Glomerular visceral epithelial cell (primary cell): ENCODE data around the gene BAG5.
A peak's percentile ranks its signal among the peaks of the same experiment; 100 is the strongest.
"Not testable (repeated sequence)": the region's sequence is repeated elsewhere in the genome, so short reads cannot be mapped to it uniquely, and the experiment has no call there.

Experiments used
- DNase-seq: peaks from one replicate; pipeline ENCODE4 v3.0.0-alpha.2; 2016; ENCODE audit errors: extremely low spot score

The BAG5 gene

DNA sequence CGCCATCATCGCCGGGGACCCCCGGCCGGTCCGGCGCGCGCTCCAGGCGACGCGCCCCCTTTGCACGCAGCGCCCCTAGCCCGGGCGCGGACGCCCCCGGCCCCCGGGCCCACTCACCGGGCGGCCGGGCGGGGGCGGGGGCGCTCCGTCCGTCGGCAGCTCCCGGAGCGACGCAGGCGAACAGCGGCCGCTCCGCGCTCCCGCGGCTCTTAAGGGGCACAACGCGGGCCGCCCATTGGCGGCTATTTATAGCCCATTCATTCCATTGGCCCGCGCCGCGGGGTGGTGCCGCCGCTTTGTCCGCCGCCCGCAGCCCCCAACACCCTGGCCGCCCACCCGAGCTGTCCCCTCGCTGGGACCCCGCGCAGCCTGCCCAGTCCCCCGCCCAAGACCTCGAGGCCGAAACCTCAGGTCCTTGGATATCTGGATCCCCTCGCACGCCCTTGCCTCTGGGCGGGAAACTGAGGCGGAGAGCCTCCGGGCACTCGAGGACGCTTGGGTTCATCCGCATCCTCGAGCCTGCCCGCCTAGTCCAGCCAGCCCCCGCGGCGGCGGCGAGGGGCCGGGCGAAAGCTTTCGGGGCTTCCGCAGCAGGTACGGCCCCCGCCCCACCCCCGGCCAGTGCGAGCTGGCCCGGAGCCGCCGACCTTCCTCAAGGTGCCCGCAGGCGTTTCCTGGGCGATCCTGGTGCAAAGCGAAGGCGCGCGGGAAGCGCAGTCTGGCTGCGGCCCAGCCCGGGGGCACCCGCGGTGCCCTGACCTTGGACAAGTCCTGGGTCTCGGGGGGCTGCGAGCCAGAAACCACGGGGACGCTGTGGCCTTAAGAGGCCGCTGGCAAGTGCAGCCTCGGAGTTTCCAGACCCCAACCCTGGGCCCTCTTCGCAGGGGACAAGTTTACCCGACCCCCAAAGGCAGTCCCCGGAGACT is 39.5 kb downstream of the BAG5 start, which contains the start of gene CKB:
CKB (minus strand) TSS at position 182 of the 926 bp plus-strand sequence. CDS start 337 bp downstream, outside the sequence.
- DNase-seq, result no peak

DNA sequence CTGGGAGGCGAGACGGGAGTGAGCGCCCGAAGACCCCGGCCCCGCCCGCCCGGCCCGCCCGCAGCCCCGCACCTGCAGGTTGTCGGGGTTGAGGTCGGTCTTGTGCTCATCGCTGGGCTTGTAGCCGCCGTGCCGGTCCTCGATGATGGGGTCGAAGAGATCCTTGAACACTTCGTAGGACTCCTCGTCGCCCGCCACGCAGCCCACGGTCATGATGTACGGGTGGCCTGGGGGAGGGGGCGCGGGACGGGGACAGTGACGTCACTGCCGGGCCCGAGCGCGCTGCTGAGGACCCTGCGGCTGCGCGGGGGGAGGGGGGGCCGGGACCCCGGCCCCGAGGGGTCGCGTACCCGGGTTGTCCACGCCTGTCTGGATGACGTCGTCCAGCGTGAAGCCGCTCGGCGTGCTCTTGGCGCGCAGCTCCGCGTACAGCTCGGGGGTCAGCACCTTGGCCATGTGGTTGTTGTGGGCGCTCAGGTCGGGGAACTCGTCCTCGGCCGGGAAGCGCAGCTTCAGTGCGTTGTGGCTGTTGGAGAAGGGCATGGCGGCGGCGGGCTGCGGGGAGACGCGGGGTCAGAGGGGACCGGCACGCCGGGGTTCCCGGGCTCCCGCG is 40.4 kb downstream of the BAG5 start:
- no peak for DNase-seq

DNA sequence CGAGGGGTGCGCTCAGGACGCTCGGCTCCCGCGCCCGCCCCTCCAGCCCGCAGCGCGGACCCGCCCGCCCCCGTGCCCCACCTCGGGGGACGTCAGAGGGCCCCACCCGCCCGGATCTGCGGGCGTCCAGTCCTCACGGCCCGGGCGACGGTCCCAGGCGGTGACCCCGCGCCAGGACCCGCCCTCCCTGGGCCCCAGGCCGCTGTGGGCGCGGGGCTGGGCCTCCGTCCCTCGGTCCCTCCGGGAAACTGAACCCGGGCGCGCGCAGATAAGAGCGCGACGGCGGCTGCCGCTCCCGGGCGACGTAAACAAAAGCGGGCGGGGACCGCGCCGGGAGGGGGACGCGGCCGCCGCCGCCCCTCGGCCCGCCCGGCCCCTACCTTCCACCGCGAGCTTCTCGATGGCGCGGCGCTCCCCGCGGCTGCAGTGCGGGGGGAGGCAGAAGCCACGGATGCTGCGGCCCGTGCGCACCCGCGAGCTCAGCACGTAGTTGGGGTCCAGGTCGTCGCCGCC is 41.0 kb downstream of the BAG5 start:
- no peak for DNase-seq

DNA sequence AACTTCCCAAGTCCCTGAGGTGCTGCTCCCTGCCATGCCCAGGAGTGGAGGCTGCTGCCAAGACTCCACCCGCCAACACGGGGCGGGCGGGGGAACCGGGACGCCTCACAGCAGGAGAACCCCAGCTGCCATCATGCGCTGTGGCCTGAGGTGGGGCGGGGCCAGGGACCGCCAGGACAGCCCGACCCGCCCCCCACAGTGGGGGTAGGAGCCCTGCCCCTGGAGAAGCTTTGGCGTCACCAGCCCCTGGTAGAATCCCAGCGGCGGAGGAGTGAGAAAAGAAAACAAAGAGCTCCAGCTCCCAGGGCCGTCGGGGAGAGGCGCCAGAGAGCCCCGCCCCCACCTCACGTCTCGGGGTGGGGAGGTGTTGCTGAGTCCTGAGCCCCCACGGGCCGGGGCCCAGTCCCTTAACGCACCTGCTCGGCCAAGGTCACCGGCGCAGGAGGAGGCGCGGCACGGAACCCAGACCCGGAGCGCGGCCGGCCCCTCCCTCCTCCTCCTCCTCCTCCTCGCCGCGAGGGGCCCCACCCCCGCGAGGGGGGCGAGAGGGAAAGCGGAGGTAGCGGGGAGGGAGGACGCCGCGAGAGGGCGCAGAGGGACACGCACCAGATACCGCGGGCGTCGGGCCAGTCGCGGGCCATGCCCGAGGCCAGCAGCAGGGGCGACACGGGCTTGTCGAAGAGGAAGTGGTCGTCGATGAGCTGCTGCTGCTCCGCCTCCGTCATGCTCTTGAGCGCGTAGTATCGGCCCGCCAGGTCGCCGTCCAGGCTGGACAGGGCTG is 41.6 kb downstream of the BAG5 start:
- peak; percentile 73 for DNase-seq

DNA sequence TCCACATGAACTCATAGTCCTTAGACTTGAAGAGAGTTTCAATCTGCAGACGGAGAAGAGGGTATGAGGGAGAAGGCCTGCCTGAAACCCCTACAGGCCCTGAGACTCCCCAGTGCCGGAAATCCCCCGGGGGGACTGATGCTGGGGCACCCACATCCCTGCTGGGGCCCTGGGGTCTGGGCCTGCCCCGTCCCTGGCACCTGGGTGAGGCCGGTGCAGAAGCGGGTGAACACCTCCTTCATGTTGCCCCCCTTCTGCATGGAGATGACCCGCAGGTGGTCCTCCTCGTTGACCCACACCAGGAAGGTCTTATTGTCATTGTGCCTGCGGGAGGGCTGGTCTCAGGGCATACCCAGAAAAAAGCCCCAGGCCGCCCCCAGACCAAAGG is 42.2 kb downstream of the BAG5 start:
- no peak for DNase-seq

DNA sequence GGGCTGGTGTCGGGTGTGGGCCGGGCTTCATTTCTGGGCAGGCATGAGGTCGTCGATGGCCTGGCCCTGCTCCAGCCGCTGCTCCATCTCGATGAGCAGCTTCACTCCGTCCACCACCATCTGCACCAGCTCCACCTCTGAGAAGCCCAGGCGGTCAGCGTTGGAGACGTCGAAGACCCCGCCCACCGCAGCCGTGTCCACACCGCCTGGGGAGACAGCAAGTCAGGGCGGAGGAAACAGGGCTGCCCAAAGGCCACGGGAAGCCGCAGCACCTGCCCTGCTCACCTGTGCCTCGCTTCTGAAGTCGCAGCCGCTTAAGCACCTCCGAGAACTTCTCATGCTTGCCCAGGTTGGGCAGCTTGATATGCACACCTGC is 42.6 kb downstream of the BAG5 start:
- DNase-seq, result peak; percentile 53

DNA sequence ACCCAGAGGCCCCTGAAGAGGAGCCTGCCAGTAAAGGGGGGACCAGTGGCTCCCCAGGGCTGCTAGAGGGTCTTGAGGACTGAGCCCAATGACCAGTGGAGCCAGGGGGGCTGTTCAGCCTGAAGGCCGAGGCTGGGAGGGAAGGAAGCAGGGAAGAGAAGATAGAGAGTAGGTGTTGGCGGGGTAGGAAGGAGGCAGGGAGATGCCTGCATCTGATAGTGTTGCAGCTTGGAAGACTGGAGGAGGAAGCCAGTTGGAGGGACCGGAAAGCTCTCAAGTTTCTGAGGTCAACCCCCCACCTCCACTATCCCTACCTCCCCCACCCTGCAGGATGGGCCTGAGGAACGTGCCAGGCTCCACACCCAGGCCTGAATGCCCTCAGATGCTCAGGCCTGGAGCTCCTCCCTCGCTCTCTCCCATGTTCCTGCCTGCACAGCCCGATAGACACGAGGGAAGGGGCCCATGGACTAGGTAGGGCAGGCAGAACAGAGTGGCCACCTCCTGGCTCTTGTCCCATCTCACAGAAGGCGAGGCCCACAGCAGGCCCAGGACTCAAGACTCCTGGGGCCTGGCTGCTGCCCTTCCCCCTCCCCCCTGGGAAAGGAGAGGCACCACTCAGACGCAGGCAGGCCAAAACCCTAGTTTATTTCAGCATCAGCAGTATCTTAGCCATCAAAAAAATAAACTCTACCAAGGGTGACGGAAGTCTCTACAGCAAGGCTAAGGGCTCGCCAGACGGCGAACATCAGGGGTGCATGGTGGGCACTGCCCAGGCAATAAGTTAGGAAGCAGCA is 43.2 kb downstream of the BAG5 start:
- DNase-seq, result no peak

DNA sequence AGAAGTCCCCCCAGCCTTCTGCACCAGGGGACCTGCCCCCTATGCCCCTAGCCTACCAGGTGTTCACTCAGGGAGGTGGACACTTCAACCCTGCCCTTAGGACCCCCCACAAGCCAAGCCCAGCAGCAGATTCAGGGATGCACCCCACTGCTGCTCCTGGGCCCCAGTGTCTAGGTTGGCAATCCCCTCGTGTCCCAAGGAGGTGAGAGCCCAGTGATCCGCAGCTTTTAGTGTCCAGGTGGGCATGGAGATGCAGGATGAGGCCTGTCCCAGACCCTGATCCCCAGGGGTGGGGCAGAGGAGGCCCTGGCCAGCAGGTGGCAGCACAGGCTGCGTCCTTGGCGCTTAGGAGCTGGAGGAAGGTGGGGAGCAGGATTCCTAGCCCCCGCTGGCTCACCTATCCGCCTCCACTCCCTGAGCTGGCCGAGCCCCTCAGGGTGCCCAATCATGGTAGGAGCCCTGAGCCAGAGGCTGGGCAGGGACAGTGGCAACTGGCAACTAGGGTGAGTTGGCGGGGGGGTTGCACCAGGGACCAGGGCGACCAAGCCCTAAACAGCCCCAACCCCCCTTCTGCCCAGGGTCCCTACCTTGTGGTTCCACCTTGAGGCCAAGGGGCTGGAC is 43.9 kb downstream of the BAG5 start:
- DNase-seq, result peak; percentile 60

DNA sequence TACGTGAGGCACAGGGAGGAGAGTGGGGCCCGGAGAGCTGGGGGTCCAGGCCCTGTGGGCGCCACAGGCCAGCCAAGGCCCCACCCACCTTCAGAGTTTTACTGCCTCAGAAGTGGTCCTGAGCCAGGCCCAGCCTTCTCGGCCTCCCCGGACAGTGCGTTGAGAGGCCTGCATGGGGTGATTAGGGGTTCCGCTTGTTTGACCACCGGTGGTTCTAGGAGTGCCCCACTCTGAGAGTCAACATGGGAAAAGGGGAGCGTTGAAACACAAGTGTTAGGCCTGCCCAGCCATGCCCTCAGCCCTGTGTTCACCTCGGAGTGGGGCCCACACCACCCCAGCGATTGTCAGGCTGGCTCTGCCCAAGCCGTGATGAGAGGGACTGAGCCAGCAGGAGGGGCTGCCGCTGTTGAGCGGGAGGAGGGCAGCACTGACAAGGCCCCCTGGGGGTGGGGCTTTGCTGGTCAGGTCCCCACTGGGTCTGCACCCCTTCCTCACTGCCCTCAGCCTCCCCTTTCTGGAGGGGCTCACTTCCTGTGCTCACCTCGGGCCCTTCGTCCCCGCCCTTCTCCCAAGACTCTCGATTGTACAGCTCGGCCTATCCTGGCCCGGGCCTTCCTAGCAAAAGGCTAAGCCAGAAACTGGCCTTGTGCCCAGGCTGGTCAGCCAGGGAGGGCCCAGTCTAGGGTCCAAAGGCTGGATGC is 44.6 kb downstream of the BAG5 start:
- no peak for DNase-seq

DNA sequence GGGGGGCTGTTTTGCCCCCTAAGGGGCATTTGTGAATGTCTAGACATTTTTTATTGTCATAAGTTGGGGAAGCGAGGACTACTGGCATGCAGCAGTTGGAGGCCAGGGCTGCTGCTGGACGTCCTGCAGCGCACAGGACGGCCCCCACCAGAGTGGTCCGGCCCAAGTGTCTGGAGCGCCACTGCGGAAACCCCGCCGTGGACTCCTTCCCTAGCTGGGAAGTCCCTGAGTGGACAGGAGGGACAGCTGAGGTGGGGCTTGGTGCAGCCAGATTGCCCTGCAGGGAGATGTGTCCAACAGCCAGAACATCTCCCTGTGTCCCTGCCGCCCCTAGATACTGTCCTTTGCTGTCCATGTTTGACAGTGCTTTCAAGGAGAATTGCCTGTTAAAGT is 45.3 kb downstream of the BAG5 start:
- DNase-seq, result no peak

DNA sequence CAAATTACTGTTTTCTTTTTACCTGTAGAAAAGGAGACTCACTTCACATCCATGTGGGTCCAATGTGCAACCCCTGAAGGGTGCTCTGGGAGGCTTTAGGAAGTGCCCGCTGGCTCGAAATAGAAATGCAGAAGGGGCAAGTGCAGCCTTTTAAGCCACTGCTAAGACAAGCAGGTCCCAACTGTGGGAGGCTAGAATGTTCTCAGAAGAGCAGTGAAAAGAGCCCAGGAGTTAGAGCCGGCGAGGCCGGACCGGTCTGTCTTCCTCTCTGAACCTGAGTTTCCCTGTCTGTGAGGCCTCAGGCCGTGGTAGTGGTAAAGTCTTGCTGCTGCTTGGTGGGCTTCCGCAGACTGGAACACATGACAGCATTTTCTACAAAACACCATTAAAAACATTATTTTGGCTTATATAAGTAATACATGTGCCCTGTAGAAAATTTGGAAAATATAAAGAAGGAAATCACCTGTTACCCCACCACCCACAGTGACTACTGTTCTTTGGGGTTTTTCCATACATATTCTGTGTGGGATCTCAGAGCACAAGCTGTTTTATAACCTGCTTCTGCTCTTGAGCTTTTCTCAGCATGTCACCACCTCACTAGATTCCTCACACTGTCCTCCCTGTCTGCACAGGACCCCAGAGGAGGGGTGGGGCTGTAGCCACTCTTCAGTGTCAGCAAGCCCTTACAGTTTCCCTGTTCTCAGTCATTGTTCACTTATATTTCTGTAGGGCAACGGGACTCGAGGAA is 45.9 kb downstream of the BAG5 start:
- no peak for DNase-seq

DNA sequence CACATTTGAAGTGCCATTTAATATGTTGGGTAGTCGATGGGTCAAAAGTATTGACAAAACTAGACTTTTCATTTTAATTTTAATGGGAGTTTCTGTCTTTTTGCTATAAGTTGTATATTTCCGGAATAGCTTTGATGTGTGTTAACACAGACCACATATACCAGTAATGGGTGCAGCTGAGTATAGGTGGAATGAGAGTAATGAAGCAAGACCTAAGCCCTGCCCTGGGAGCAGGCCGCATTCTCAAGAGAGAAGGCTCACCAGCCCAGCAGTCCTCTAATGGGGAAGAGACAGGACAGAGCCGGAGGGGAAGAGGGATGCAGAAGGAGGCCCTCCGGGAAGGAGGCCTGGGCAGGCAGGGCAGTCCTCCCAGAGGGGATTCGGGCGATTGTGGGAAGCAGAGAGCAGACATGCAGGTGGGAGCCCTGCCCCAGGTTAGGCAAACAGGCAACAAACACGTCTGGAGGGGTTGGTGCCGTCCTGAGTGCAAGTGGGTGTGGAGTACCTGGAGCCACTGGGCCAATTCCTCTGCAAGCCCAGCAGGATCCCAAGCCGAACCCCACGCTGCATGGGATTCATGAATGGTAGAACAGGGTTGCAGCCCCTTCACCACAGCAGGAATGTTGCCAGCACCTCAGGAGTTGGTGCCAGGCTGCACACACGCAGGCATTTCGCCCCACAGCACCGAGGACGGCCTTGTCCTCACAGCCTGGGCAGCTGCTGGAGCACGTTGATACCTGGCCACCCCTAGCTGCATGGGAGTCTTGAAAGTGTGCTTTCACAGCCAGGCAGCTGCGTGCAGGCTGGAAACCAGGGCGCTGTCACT is 47.6 kb downstream of the BAG5 start:
- no peak for DNase-seq

DNA sequence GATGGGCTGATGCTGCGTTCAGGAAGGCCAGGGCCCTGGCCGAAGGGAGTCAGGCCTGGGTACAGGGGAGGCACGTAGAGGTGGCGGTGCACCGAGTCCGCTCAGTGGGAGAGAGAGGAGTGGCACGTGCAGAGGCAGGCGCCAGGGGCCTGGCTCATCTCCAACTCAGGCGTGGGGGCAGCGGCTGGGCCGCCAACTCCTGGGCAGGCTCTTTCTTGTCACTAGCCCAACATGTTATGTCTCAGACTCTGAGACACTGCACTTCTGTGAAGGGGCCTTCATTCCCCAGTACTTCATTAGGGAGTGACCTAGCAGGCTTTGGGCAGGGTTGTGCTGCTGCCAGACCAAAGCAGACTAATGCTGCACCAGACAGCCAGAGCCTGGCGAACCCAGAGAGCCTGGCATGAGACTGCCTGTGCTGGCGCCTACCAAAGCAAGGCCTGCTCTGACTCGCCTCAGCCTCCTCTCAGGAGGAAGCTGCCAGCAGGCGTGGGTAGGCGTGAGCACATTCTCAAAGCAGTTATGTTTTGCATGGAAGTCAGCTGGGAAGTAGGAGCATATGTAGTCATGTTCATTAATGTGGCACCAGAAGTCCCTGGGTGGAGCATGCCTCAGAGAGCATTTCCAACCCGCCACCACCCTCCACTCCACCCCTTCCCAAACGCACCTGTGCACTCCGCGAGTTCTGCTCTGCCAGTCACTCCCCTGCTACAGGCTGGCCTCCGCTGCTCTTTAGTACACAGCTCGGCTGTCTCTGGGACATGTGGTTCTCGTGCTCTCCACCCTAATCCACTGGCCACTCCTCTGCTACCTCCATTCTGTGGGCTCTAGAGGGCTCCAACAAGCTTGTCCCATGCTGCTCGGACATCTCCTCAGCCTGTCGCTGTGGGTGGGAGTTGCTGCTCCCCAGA is 49.5 kb downstream of the BAG5 start:
- DNase-seq, result peak; percentile 64

DNA sequence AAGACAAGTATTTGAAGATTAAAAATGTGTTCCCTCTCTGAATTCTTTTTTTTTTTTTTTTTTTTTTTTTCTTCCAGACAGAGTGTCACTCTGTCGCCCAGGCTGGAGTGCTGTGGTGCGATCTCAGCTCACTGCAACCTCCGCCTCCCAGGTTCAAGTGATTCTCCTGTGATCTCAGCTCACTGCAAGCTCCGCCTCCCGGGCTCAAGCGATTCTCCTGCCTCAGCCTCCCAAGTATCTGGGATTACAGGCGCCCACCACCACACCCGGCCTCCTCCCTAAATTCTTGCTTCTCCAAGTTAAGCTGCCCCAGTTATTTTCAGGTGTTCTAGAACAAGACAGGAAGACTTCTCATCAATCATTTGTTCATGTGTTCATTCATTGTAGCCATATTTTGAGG is 50.3 kb downstream of the BAG5 start:
- not testable (repeated sequence) for DNase-seq

DNA sequence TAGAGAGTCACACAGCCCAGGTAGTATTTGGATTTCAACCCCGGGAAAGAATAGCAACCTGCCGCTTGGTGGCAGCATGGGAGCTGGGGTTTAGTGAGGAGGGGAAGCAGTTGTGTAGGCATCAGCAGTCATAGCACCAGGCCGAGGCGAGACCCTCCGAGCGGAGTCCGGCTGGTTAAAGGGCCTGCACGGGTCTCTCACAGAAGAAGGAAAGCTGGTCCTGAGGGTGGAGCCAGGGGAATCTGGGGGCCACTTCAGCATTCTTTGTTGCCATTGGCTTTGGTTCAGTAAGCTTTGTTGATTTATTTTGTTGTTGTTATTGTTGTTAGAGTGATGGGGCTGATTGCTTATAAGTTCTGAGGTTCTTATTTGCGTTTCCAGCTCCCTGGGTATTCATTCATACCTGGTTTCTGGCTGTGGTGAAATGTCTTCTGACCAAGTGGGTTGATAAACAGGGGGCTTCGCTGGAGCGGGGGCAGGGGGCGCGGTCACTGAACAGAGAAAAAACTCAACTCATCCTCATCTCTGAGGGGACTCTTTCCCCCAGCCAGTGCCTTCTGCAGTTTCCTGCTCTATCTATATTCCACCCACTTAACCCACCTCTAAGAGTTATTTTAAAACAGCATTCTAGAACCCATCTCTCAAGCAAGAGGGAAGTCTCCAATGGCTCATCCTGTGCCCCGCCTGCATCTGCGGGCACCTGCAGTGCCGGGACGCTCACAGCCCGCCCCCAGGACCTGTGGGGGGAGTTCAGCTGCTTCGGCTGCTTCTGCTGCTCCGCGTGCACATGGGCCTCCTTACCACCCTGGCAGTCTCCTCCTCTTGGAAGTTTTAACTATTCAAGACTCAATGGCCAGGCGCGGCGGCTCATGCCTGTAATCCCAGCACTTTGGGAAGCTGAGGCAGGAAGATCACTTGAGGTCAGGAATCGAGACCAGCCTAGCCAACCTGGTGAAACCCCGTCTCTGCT is 51.4 kb downstream of the BAG5 start:
- no peak for DNase-seq
